GM12878 (cell line): ENCODE data around the gene CAMKK1. TPM values are rescaled to one million over a fixed set of nuclear protein-coding genes. Genes with fewer than 3 reads are reported as not detected.

Experiments
- ATAC-seq: fragments of 200-7000 bp; cut with Tn5 transposase; 3 replicates; pipeline ENCODE4 v1.9.1; 2020; ENCODE audit warnings: mild to moderate bottlenecking, moderate library complexity
- BruUV-seq: library from RNA; stranded (reverse); fragments of 400-500 nt; replicated peaks from 2 replicates; lab custom pipeline; 2021; lab: Mats Ljungman, UMichigan
- CTCF ChIA-PET: fragments of 300-600 bp; sonication (Branson Sonifier 250); formaldehyde crosslinking; extraction: SDS; loops from one replicate; lab custom pipeline; 2021; ENCODE audit warnings: inconsistent platforms; lab: Yijun Ruan, JAX
- POLR2A ChIA-PET: fragments of 350-600 bp; formaldehyde crosslinking; extraction: SDS; loops from one replicate; lab custom pipeline; 2021; ENCODE audit warnings: inconsistent platforms; lab: Charles Lee
- RAD21 ChIA-PET: fragments of 300-600 bp; sonication (Branson Sonifier 250); formaldehyde crosslinking; loops from one replicate; lab custom pipeline; 2023; ENCODE audit warnings: antibody characterized with exemption; ENCODE audit not compliant: unreplicated experiment; lab: Charles Lee
- SMC1A ChIA-PET: fragments of 300-600 bp; sonication (Branson Sonifier 250); formaldehyde crosslinking; loops from one replicate; lab custom pipeline; 2023; ENCODE audit not compliant: unreplicated experiment, uncharacterized antibody; lab: Charles Lee
- DNase-seq: peaks from one replicate; pipeline ENCODE4 v3.0.0-alpha.2; 2011; ENCODE audit warnings: low read depth, low spot score
- FAIRE-seq: peaks from 3 replicates; lab custom pipeline; 2011; peaks lifted over from hg19 to GRCh38; lab: Jason Lieb, UNC
- H2AFZ ChIP-seq: 2 replicates; pipeline ENCODE4 v1.6.0; 2011; ENCODE audit warnings: low read depth, low read length, control low read depth; ENCODE audit not compliant: control insufficient read depth
- H3K27ac ChIP-seq: 2 replicates; pipeline ENCODE4 v1.5.1; 2011; ENCODE audit warnings: control low read depth; ENCODE audit not compliant: control insufficient read depth, insufficient read depth
- H3K27me3 ChIP-seq, 2 experiments: replicated peaks in 1 of 2; 2 replicates each; pipeline versions ENCODE4 v1.6.0 to v1.6.1; 2011; ENCODE audit warnings: low read length in 1 of 2; ENCODE audit not compliant: control insufficient read depth in 2 of 2, insufficient read depth in 2 of 2
- H3K36me3 ChIP-seq, 2 experiments: 2 replicates each; pipeline ENCODE4 v1.5.1; 2011; ENCODE audit warnings: low read length in 1 of 2; ENCODE audit not compliant: control insufficient read depth in 2 of 2, insufficient read depth in 2 of 2
- H3K4me1 ChIP-seq: 2 replicates; pipeline ENCODE4 v1.6.1; 2011; ENCODE audit warnings: mild to moderate bottlenecking, low read length, moderate library complexity, mixed read lengths; ENCODE audit not compliant: control insufficient read depth, insufficient read depth
- H3K4me2 ChIP-seq: 2 replicates; pipeline ENCODE4 v1.6.0; 2011; ENCODE audit warnings: control low read depth; ENCODE audit not compliant: control insufficient read depth, insufficient read depth
- H3K4me3 ChIP-seq: fragments of 200-600 bp; sonication (generic); 2 replicates; pipeline ENCODE4 v1.5.1; 2016
- H3K79me2 ChIP-seq: 2 replicates; pipeline ENCODE4 v1.6.0; 2011; ENCODE audit warnings: low read length; ENCODE audit not compliant: control insufficient read depth, insufficient read depth
- H3K9ac ChIP-seq: 2 replicates; pipeline ENCODE4 v1.8.0; 2011; ENCODE audit warnings: low read length, control low read depth, mixed read lengths; ENCODE audit not compliant: control insufficient read depth, insufficient read depth
- H3K9me3 ChIP-seq: replicated peaks from 3 replicates; pipeline ENCODE4 v1.5.1; 2011; ENCODE audit warnings: mild to moderate bottlenecking, low read length; ENCODE audit not compliant: control insufficient read depth, insufficient read depth
- H4K20me1 ChIP-seq: 2 replicates; pipeline ENCODE4 v1.6.0; 2011; ENCODE audit not compliant: control insufficient read depth, insufficient read depth
- ATF3 ChIP-seq: IDR thresholded peaks from 2 replicates; pipeline ENCODE4 v1.6.1; 2011; ENCODE audit warnings: low read depth, mild to moderate bottlenecking, low read length, moderate library complexity, borderline replicate concordance; ENCODE audit errors: extremely low read depth
- BCL11A ChIP-seq: IDR thresholded peaks from 2 replicates; pipeline ENCODE4 v1.6.1; 2011; ENCODE audit warnings: low read depth, low read length
- BMI1 ChIP-seq: fragments of 450-650 bp; IDR thresholded peaks from 2 replicates; pipeline ENCODE4 v1.6.1; 2016; ENCODE audit warnings: mild to moderate bottlenecking, moderate library complexity, borderline replicate concordance
- E4F1 ChIP-seq: fragments of 450-650 bp; IDR thresholded peaks from 2 replicates; pipeline ENCODE4 v1.6.1; 2018; ENCODE audit warnings: borderline replicate concordance, mild to moderate bottlenecking; ENCODE audit not compliant: partially characterized antibody
- FOXM1 ChIP-seq: IDR thresholded peaks from 2 replicates; pipeline ENCODE4 v1.6.1; 2012; ENCODE audit warnings: low read depth, mild to moderate bottlenecking, inconsistent platforms, low read length, moderate library complexity
- HDAC2 ChIP-seq: fragments of 200-600 bp; sonication (generic); IDR thresholded peaks from 2 replicates; pipeline ENCODE4 v1.6.1; 2017
- IRF4 ChIP-seq: IDR thresholded peaks from 2 replicates; pipeline ENCODE4 v1.6.1; 2011; ENCODE audit warnings: low read depth, low read length
- PML ChIP-seq: IDR thresholded peaks from 2 replicates; pipeline ENCODE4 v1.6.1; 2012; ENCODE audit warnings: low read length, inconsistent platforms
- WGBS: methylation state at CpG from one replicate; pipeline ENCODE4 v1.1.6; 2016; ENCODE audit warnings: low lambda C conversion rate; ENCODE audit not compliant: insufficient replicate concordance, insufficient coverage; ENCODE audit errors: missing lambda C conversion rate; 5-methylcytosine and 5-hydroxymethylcytosine counted together
- in situ Hi-C: fragments of 300-500 bp; cut with MboI; formaldehyde crosslinking; loops from 9 replicates; pipeline ENCODE4 v1.14.3; 2018; ENCODE audit warnings: mixed read lengths
- intact Hi-C: fragments of 100-400 bp; cut with micrococcal nuclease; formaldehyde crosslinking; loops from one replicate; pipeline ENCODE4 v1.14.2; 2022; ENCODE audit not compliant: unreplicated experiment
- polyA plus RNA-seq, 11 experiments: library from polyadenylated mRNA; depleted of rRNA in 4 of 11; unstranded in 6 of 11; stranded (reverse) in 5 of 11; fragments of >200 nt; fragmentation: Nextera tagmentation in 4 of 11; fragmentation: Illumina TruSeq in 1 of 11; extraction: Ambion mirVana in 4 of 11; extraction: Trizol in 1 of 11; gene quantifications; 1 replicate in 1 of 11; 2 replicates in 10 of 11; pipeline versions ENCODE4 v1.2.1 to v1.2.3, GENCODE V29; 2011 to 2016; ENCODE audit warnings: inconsistent platforms in 2 of 11, missing spikeins in 2 of 11, low read depth in 1 of 11
- total RNA-seq, 4 experiments: library from RNA; depleted of rRNA in 3 of 4; stranded (reverse); fragments of >200 nt in 3 of 4; fragmentation: Illumina TruSeq in 1 of 4; extraction: Trizol in 1 of 4; gene quantifications; 2 replicates each; pipeline versions ENCODE4 v1.2.1 to v1.2.3, GENCODE V29; 2013 to 2021

CAMKK1 gene
- total and polyA plus RNA-seq, 10 of the 15 experiments (the other 5 are each of a cell fraction or from before 2014, with no cell fraction given) = 0.06 to 0.84 (median 0.37) TPM

GRCh38 chr17:3838206-3838605, 54.6 kb downstream of the CAMKK1 start (continued):
- TF ChIP-seq E4F1 = no peak
- TF ChIP-seq BCL11A = no peak
- TF ChIP-seq PML = no peak

GRCh38 chr17:3836551-3836950, 56.3 kb downstream of the CAMKK1 start:
- Histone ChIP-seq H3K4me3 (no peak overlapping the region), H3K9me3 (no peaks in the 10 kb centered on the region), H3K79me2 (no peaks in the 10 kb centered on the region), H3K4me1 (no peaks in the 10 kb centered on the region), H4K20me1 (no peaks in the 10 kb centered on the region), H3K4me2 (no peak overlapping the region), H3K9ac (no peak overlapping the region), H2AFZ (no peak overlapping the region), H3K27ac (no peak overlapping the region), H3K27me3 (no peaks in the 10 kb centered on the region), H3K36me3 (peaks cover 6 to 17% of the 10 kb centered on the region in 2 experiments)
- no TSS peak for BruUV-seq
- ChIA-PET SMC1A (interaction anchor here (0.9 to 1.2 kb wide), 2 partner anchors 9 to 10 kb away, joined by 3 to 4 read pairs; partner anchors contain the start of gene NCBP3), CTCF (interaction anchor here (1.0 to 5.6 kb wide), 5 partner anchors 9 to 109 kb away, joined by 3 to 34 read pairs (median 6); partner anchors contain the start of gene NCBP3), POLR2A (interaction anchor here (0.7 kb wide), 1 partner anchor 70 kb away, joined by 3 read pairs; no protein-coding TSS in a partner anchor), RAD21 (interaction anchor here (1.0 kb wide), 2 partner anchors 27 to 98 kb away, joined by 3 read pairs; no protein-coding TSS in a partner anchor)
- ATAC-seq (no peak), FAIRE-seq (no peak), DNase-seq (no peak)
- TF ChIP-seq ATF3 = no peak
- TF ChIP-seq IRF4 = no peak
- TF ChIP-seq BMI1 = no peak
- TF ChIP-seq HDAC2 = no peak
- no peak for TF ChIP-seq FOXM1
- WGBS = over 99% methylated on average over 10 of the region's 10 CpGs
- in situ Hi-C loops (no loop called here), intact Hi-C loops (no loop called here)
